Uterus (tissue), 2 donors: Measurements from ENCODE around the gene MGRN1.

Experiments used
- CTCF ChIP-seq, 4 experiments: fragments of 200-600 bp in 2 of 4; fragments of 450-650 bp in 2 of 4; sonication (generic) in 2 of 4; IDR thresholded peaks; one replicate each; pipeline ENCODE4 v1.5.1; 2016 to 2019; ENCODE audit warnings: antibody characterized with exemption in 4 of 4, mild to moderate bottlenecking in 2 of 4, moderate library complexity in 1 of 4
- POLR2A ChIP-seq, 2 donors: fragments of 450-650 bp; IDR thresholded peaks; one replicate each; pipeline ENCODE4 v1.6.1; 2016; ENCODE audit warnings: antibody characterized with exemption in 2 of 2, mild to moderate bottlenecking in 1 of 2, moderate library complexity in 1 of 2

DNA sequence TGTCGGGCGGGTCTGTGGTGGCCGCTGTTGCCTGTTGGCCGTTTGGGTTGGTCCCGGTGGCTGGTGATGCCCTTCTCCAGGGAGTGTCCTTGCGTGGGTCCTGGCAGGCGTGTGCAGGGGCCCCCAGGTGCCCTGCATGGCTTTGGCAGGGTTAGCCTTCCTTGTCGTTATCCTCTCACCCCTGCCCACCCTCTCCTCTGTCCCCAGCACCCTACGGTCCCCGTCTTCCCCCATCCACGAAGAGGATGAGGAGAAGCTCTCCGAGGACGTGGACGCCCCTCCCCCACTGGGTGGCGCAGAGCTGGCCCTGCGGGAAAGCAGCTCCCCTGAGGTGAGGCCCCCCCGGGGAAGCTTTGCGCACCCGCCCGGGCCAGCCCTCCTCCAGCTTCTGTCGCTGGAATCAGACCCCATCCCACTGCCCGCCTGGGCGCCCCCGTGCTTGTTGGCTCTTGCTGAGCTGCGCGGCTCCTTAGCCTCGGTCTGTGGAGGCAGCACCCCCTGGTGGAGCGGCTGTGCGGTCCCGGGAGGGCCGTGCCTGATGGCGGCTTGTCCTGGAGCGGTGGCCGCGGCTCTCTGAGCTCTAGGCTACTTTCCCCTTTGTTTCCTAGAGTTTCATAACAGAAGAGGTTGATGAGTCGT lies 58.1 kb downstream of the MGRN1 start:
- TF ChIP-seq POLR2A (IDR thresholded peaks at IDR 0.05): no peak
- TF ChIP-seq CTCF (IDR thresholded peaks at IDR 0.05): peak in 2 of 4 experiments; percentile 30 to 32
